AG20443 (cell line): Measurements from ENCODE around the gene SLC27A2.

Experiments used
- DNase-seq: peaks from one replicate; pipeline ENCODE4 v3.0.0; 2012; ENCODE audit warnings: low spot score, mixed read lengths

Gene SLC27A2

DNA sequence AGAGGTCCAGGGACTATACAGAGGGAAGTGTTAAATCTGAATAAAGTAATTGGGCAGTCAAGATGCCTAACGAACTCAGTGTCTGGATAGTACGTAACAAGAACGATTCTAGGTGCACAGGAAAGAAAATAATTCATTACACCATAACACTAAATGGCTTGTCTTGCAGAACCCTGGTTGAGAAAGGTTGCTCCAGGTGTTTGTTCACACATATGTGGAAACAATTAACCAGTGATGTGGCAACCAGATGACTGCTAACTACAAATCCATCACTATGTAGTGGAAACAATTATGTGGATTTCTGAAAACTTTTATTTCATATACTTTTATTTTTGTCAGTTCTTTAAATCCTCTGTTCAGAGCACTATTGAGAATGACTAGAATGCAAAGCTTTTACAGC, 93.9 kb downstream of the SLC27A2 start:
- DNase-seq: no peak

DNA sequence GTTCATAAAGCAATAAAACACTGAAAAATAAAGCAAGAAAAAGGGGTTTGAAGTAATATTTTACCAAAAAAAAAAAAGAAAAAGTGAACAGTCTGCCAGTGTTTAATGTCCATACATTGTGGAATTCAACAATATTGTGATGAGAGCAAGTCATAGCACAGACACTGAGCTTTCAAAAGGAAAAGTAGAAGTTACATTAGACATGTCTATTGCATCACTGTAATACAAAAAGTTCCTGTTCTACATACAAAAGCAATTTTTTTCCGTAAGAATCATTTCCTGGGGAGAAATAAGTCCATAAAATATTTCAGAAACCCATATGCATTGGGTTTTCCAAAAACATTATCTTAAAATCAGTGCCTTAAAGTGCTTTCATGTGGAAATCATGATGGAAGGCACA, 95.4 kb downstream of the SLC27A2 start:
- DNase-seq: no peak

DNA sequence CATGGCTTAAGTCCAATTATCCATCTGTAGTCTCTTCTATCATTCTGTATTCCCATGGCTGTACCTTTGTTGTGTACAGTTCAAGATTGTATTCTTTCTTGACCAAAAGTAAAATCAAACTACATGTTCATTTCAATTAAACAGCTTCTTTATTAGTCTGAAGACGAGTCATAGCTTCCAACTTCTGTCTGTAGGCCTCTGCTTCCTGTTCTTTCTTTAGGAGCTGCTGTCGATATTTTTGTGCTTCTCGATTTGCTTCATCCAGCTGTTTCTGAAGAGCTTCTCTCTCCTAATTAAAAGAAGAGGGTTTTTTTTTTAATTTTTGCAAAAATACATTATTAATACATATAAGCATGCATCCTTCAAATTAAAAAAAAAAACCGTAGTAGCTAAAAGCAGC, 96.5 kb downstream of the SLC27A2 start:
- no peak for DNase-seq

DNA sequence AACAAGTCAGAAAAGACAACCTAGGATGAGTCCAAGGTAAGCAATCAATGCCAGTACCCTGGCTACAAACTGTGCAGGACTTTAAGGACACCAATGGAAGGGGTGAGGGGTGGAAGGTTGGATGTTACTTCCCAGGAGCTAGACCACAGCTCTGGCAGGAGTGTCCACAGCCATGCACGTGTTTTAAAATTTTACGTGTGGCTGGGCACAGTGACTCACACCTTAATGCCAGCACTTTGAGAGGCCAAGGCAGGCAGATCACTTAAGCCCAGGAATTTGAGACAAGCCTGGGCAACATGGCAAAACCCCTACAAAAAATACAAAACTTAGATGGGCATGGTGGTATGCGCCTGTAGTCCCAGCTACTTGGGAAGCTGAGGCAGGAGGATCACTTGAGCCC, 98.3 kb downstream of the SLC27A2 start:
- no peak for DNase-seq

DNA sequence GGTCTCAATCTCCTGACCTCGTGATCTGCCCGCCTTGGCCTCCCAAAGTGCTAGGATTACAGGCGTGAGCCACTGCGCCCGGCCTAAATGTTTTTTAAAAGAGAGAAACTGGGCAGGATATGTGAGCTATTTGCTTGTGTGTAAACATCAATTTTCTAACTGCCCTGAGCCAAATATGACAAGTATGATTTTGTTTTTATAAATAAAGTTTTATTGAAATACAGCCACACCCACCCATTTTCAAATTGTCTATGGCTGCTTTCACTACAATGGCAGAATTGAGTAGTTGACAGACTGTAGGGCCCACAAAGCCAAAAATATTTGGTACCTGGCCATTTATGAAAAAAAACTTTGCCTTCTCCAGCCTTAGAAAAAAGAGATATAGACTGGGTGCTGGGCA, 99.4 kb downstream of the SLC27A2 start:
- no peak for DNase-seq
